K562 (cell line): ENCODE results near the gene PLA2G4F. TPM values are rescaled to one million over a fixed set of nuclear protein-coding genes. Genes with fewer than 3 reads are reported as not detected.

ENCODE experiments used
- ATAC-seq: fragments of 200-7000 bp; cut with Tn5 transposase; 3 replicates; pipeline ENCODE4 v1.9.1; 2020; ENCODE audit warnings: moderate library complexity
- BruUV-seq: library from RNA; stranded (reverse); fragments of 400-500 nt; replicated peaks from 2 replicates; lab custom pipeline; 2021; lab: Mats Ljungman, UMichigan
- CTCF ChIA-PET: fragments of 300-600 bp; formaldehyde crosslinking; extraction: SDS; loops from one replicate; lab custom pipeline; 2021; ENCODE audit warnings: low intra/inter-chr PET ratio; lab: Yijun Ruan, JAX
- POLR2A ChIA-PET: fragments of 300-600, 350-650 bp; sonication (Branson Sonifier 250); formaldehyde crosslinking; extraction: SDS; loops from one replicate; lab custom pipeline; 2021; ENCODE audit warnings: antibody characterized with exemption, inconsistent platforms; lab: Yijun Ruan, JAX
- DNase-seq, 4 experiments: peaks; one replicate each; pipeline versions ENCODE4 v3.0.0 to v3.0.0-alpha.2; 2011 to 2018; ENCODE audit warnings: low spot score in 3 of 4, mixed read lengths in 3 of 4; ENCODE audit errors: extremely low read depth in 1 of 4
- FAIRE-seq: peaks from 2 replicates; lab custom pipeline; 2011; peaks lifted over from hg19 to GRCh38; lab: Jason Lieb, UNC
- H2AFZ ChIP-seq: 2 replicates; pipeline ENCODE4 v1.6.0; 2011; ENCODE audit warnings: low read depth, low read length, control low read depth, inconsistent platforms
- H3K27ac ChIP-seq: fragments of 200-600 bp; 3 replicates; pipeline ENCODE4 v1.8.0; 2011; ENCODE audit warnings: low read depth, mild to moderate bottlenecking, control low read depth, inconsistent platforms, low read length, moderate library complexity, mixed read lengths; ENCODE audit errors: extremely low read depth
- H3K27me3 ChIP-seq, 2 experiments: fragments of 300-600 bp in 1 of 2; 2 replicates in 1 of 2; 3 replicates in 1 of 2; pipeline versions ENCODE4 v1.6.0 to v1.8.0; 2011; ENCODE audit warnings: inconsistent platforms in 2 of 2, low read length in 2 of 2, mild to moderate bottlenecking in 1 of 2, mixed read lengths in 1 of 2, moderate library complexity in 1 of 2; ENCODE audit not compliant: control insufficient read depth in 2 of 2, insufficient read depth in 2 of 2
- H3K36me3 ChIP-seq: fragments of 300-600 bp; 3 replicates; pipeline ENCODE4 v1.8.0; 2011; ENCODE audit warnings: mild to moderate bottlenecking, low read length, inconsistent platforms; ENCODE audit not compliant: control insufficient read depth, insufficient read depth
- H3K4me1 ChIP-seq, 2 experiments: fragments of 200-600 bp in 1 of 2; replicated peaks in 1 of 2; 2 replicates in 1 of 2; 3 replicates in 1 of 2; pipeline versions ENCODE4 v1.5.1 to v1.8.0; 2011; ENCODE audit warnings: inconsistent platforms in 2 of 2, low read length in 2 of 2, mild to moderate bottlenecking in 1 of 2, mixed read lengths in 1 of 2, moderate library complexity in 1 of 2; ENCODE audit not compliant: control insufficient read depth in 2 of 2, insufficient read depth in 2 of 2
- H3K4me2 ChIP-seq: 2 replicates; pipeline ENCODE4 v1.6.1; 2011; ENCODE audit warnings: low read length, control low read depth, inconsistent platforms, mixed read lengths; ENCODE audit not compliant: insufficient read depth
- H3K4me3 ChIP-seq: fragments of 200-600 bp; sonication (generic), shearing (Covaris generic); 2 replicates; pipeline ENCODE4 v1.5.1; 2016; ENCODE audit warnings: control low read depth, inconsistent platforms
- H3K79me2 ChIP-seq: fragments of 200-600 bp; 3 replicates; pipeline ENCODE4 v1.8.0; 2011; ENCODE audit warnings: low read length, inconsistent platforms; ENCODE audit not compliant: control insufficient read depth, insufficient read depth
- H3K9ac ChIP-seq, 2 experiments: 2 replicates each; pipeline versions ENCODE4 v1.6.0 to v1.6.1; 2011; ENCODE audit warnings: low read depth in 2 of 2, low read length in 2 of 2, control low read depth in 1 of 2, inconsistent platforms in 1 of 2, mild to moderate bottlenecking in 1 of 2, mixed read lengths in 1 of 2; ENCODE audit not compliant: insufficient read depth in 1 of 2
- H3K9me1 ChIP-seq: one replicate; pipeline ENCODE4 v1.6.0; 2011; ENCODE audit warnings: inconsistent platforms, mild to moderate bottlenecking, low read length, moderate library complexity; ENCODE audit not compliant: control insufficient read depth, insufficient read depth
- H3K9me3 ChIP-seq: replicated peaks from 2 replicates; pipeline ENCODE4 v1.5.1; 2011; ENCODE audit warnings: low read depth, low read length, inconsistent platforms; ENCODE audit not compliant: control insufficient read depth, insufficient read depth
- H4K20me1 ChIP-seq: replicated peaks from 2 replicates; pipeline ENCODE4 v1.6.1; 2011; ENCODE audit warnings: low read length, inconsistent platforms, mixed read lengths; ENCODE audit not compliant: control insufficient read depth, insufficient read depth
- ATF6 ChIP-seq: sonication (generic); formaldehyde crosslinking; IDR thresholded peaks from 2 replicates; pipeline ENCODE4 v1.4.0; 2020; ENCODE audit warnings: mild to moderate bottlenecking, missing genetic modification reagents
- BRCA1 ChIP-seq, 2 experiments: fragments of 450-650 bp in 1 of 2; sonication (generic) in 1 of 2; formaldehyde crosslinking in 1 of 2; IDR thresholded peaks; 2 replicates each; pipeline versions ENCODE4 v1.5.0 to v1.6.1; 2017 to 2020; ENCODE audit warnings: mild to moderate bottlenecking in 1 of 2, missing genetic modification reagents in 1 of 2
- CBX3 ChIP-seq, 2 experiments: IDR thresholded peaks; 1 replicate in 1 of 2; 2 replicates in 1 of 2; pipeline ENCODE4 v1.6.1; 2012; ENCODE audit warnings: inconsistent platforms in 2 of 2, low read length in 2 of 2, borderline replicate concordance in 1 of 2, control low read depth in 1 of 2
- CBX8 ChIP-seq: fragments of 200-600 bp; sonication (generic); IDR thresholded peaks from 2 replicates; pipeline ENCODE4 v1.6.1; 2012; ENCODE audit warnings: borderline replicate concordance, mixed run types, low read depth, mild to moderate bottlenecking, moderate library complexity, mixed read lengths, low read length, control low read depth, inconsistent platforms; ENCODE audit not compliant: poor library complexity, severe bottlenecking; ENCODE audit errors: extremely low read depth
- ETV1 ChIP-seq: fragments of 450-650 bp; conservative IDR thresholded peaks from 2 replicates; pipeline ENCODE4 v1.6.1; 2016; ENCODE audit warnings: missing genetic modification characterization, control low read depth, low read depth, missing compliant biosample characterization
- HDAC3 ChIP-seq: fragments of 450-650 bp; IDR thresholded peaks from 2 replicates; pipeline ENCODE4 v1.6.1; 2018; ENCODE audit warnings: borderline replicate concordance, mild to moderate bottlenecking, moderate library complexity; ENCODE audit not compliant: partially characterized antibody
- KDM4B ChIP-seq, 2 experiments: fragments of 450-650 bp in 1 of 2; sonication (generic) in 1 of 2; IDR thresholded peaks; 2 replicates each; pipeline ENCODE4 v1.6.1; 2016 to 2017; ENCODE audit warnings: borderline replicate concordance in 2 of 2, antibody characterized with exemption in 1 of 2, low read depth in 1 of 2, mild to moderate bottlenecking in 1 of 2
- NFIC ChIP-seq: fragments of 450-650 bp; IDR thresholded peaks from 2 replicates; pipeline ENCODE4 v1.6.1; 2017; ENCODE audit warnings: mild to moderate bottlenecking, inconsistent platforms
- OTX1 ChIP-seq: fragments of 450-650 bp; formaldehyde crosslinking; IDR thresholded peaks from 2 replicates; pipeline ENCODE4 v1.4.0; 2022; ENCODE audit warnings: mild to moderate bottlenecking
- PTRF ChIP-seq: fragments of 450-650 bp; IDR thresholded peaks from 2 replicates; pipeline ENCODE4 v1.6.1; 2016; ENCODE audit warnings: mild to moderate bottlenecking, missing genetic modification characterization, missing compliant biosample characterization
- SIRT6 ChIP-seq: IDR thresholded peaks from one replicate; pipeline ENCODE4 v1.6.1; 2012; ENCODE audit warnings: low read depth, mild to moderate bottlenecking, control low read depth, inconsistent platforms, low read length, moderate library complexity
- SMAD1 ChIP-seq: fragments of 150-350 bp; IDR thresholded peaks from 2 replicates; pipeline ENCODE4 v1.6.1; 2014; ENCODE audit warnings: low read length, low read depth; ENCODE audit not compliant: partially characterized antibody
- SNIP1 ChIP-seq: fragments of 450-650 bp; IDR thresholded peaks from 2 replicates; pipeline ENCODE4 v1.7.1; 2017; ENCODE audit warnings: low read depth, mild to moderate bottlenecking
- THAP7 ChIP-seq: fragments of 250-450 bp; sonication (Bioruptor Pico); IDR thresholded peaks from 2 replicates; pipeline ENCODE4 v1.5.0; 2021
- ZBTB8A ChIP-seq: fragments of 450-650 bp; IDR thresholded peaks from 2 replicates; pipeline ENCODE4 v1.6.1; 2018; ENCODE audit warnings: mild to moderate bottlenecking, moderate library complexity; ENCODE audit not compliant: partially characterized antibody
- ZNF134 ChIP-seq: fragments of 250-450 bp; sonication (Bioruptor Pico); conservative IDR thresholded peaks from 2 replicates; pipeline ENCODE4 v1.4.0; 2020
- ZNF79 ChIP-seq: fragments of 250-450 bp; sonication (Bioruptor Pico); IDR thresholded peaks from 2 replicates; pipeline ENCODE4 v1.4.0; 2020; ENCODE audit warnings: low read depth, mild to moderate bottlenecking, moderate library complexity
- WGBS: fragments of 100-300 bp; shearing (Covaris generic); methylation state at CpG from one replicate; pipeline ENCODE4 v1.1.6; 2016; ENCODE audit warnings: low coverage, mixed read lengths; ENCODE audit not compliant: insufficient coverage; ENCODE audit errors: missing lambda C conversion rate; 5-methylcytosine and 5-hydroxymethylcytosine counted together
- in situ Hi-C: fragments of 300-500 bp; cut with MboI; formaldehyde crosslinking; loops from 4 replicates; pipeline ENCODE4 v1.15.0; 2018; ENCODE audit warnings: inconsistent platforms, mixed read lengths
- intact Hi-C: fragments of 100-400 bp; cut with micrococcal nuclease; formaldehyde crosslinking; loops from 2 replicates; pipeline ENCODE4 v1.14.2; 2022
- polyA plus RNA-seq, 8 experiments: library from polyadenylated mRNA; depleted of rRNA in 4 of 8; stranded (reverse) in 5 of 8; unstranded in 3 of 8; fragments of >200 nt; fragmentation: Nextera tagmentation in 2 of 8; fragmentation: Illumina TruSeq in 1 of 8; extraction: Ambion mirVana in 2 of 8; extraction: Trizol in 1 of 8; gene quantifications; 2 replicates each; pipeline versions ENCODE4 v1.2.1 to v1.2.3, GENCODE V29; 2011 to 2014; ENCODE audit warnings: inconsistent platforms in 1 of 8, missing spikeins in 1 of 8
- total RNA-seq, 7 experiments: library from RNA; depleted of rRNA in 6 of 7; stranded (reverse); fragments of >200 nt in 6 of 7; fragmentation: Illumina TruSeq in 2 of 7; extraction: Trizol in 2 of 7; gene quantifications; 2 replicates each; pipeline versions ENCODE4 v1.2.1 to v1.2.3, GENCODE V29; 2011 to 2021; ENCODE audit warnings: low replicate concordance in 1 of 7

The PLA2G4F gene
- total and polyA plus RNA-seq, 9 of the 15 experiments (the other 6 are each of a cell fraction or from before 2014, with no cell fraction given), result 0.02 TPM; not detected in 8

- CTCF ChIA-PET, result no interaction called here
- Histone ChIP-seq H3K79me2 (no peaks in the 10 kb centered on the region), H4K20me1 (0 out of 2 replicates have a peak, but pooled peaks cover 4% of the 10 kb centered on the region), H3K9me1 (no peaks in the 10 kb centered on the region), H3K4me1 (peaks cover 5 to 15% of the 10 kb centered on the region in 2 experiments; a peak in 3 of 5 replicates), H3K4me2 (no peak overlapping the region), H3K27ac (no peak overlapping the region), H3K36me3 (no peaks in the 10 kb centered on the region), H3K27me3 (peaks cover 24 to 62% of the 10 kb centered on the region in 2 experiments; a peak in 4 of 5 replicates), H3K4me3 (no peak overlapping the region), H3K9me3 (no peaks in the 10 kb centered on the region), H2AFZ (no peak overlapping the region), H3K9ac (no peak overlapping the region)
- ATAC-seq (no peak), FAIRE-seq (no peak), DNase-seq (no peak)
- in situ Hi-C loops, result loop anchor here (10.0 kb wide), 1 partner anchor 244 kb away; no protein-coding TSS in a partner anchor
- WGBS, result 9% methylated on average over 7 of the region's 7 CpGs
- no TSS peak for BruUV-seq
- intact Hi-C loops, result no loop called here
- POLR2A ChIA-PET, result interaction anchor here (0.6 kb wide), 1 partner anchor 998 kb away, joined by 3 read pairs; no protein-coding TSS in a partner anchor
- no peak for TF ChIP-seq ZNF134 (CRISPR knock-in tag)
- TF ChIP-seq BRCA1 (IDR thresholded peaks at IDR 0.05), result no peak
- TF ChIP-seq BRCA1 (CRISPR knock-in tag; IDR thresholded peaks at IDR 0.05), result no peak
- no peak for TF ChIP-seq ATF6 (CRISPR knock-in tag)
- TF ChIP-seq OTX1 (CRISPR knock-in tag), result no peak
- TF ChIP-seq ETV1 (tag), result no peak
- TF ChIP-seq ZNF79, result no peak
- no peak for TF ChIP-seq HDAC3
- TF ChIP-seq KDM4B (IDR thresholded peaks at IDR 0.05; ENCODE audit: borderline replicate concordance in 2 of 2, low read depth in 1 of 2), result no peak
- no peak for TF ChIP-seq THAP7
- no peak for TF ChIP-seq CBX3 (IDR thresholded peaks at IDR 0.05; ENCODE audit: borderline replicate concordance in 1 of 2, low read length in 2 of 2)
- TF ChIP-seq ZBTB8A, result no peak
- TF ChIP-seq NFIC, result no peak
- no peak for TF ChIP-seq CBX8
- no peak for TF ChIP-seq PTRF (tag)
- no peak for TF ChIP-seq SMAD1
- TF ChIP-seq SIRT6, result no peak
- no peak for TF ChIP-seq SNIP1
Measured at GRCh38 chr15:42141246-42141645, 15.2 kb downstream of the PLA2G4F start.
